HG02610 (cell line): ENCODE data around the gene RXRA.

Experiments used
- ATAC-seq: cut with Tn5 transposase; IDR thresholded peaks from one replicate; pipeline ENCODE4 v1.9.1; 2021; ENCODE audit warnings: mild to moderate bottlenecking, moderate library complexity; ENCODE audit not compliant: unreplicated experiment

The RXRA gene

DNA sequence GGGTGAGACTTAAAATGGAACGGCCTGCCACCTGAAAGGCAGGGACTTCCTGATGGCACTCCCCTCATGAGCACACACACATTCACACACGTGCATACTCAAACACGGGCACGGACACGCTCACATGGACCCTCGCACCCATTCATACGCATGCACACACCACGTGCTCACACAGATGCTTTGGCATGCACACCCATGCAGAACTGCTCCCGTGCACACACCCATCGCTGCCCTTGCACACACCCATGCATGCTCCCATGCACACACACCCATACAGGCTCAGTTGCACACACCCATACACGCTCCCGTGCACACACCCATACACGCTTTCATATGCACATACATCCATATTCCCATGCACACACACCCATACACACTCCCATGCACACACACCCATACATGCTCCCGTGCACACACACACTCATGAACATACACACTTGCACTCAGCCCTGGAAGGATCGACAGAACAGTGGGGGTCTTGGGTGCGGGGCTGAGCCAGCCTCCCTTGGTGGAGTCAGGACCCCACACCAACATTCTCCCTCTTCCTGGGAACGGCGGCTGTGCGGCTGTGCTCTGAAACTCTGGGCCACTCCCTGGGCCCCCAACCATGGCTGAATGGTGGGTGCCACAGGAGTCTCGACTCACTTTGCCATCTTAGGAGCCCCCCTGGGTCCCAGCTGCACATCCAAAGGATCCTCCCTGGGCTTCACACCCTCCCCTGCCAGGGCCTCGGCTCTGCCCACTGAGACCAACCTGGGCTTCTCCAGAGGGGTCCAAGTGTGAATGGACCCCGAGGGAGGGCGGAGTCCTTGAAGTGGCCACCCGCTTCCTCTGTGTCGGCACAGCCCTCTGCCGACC lies 115.2 kb downstream of the RXRA start:
- ATAC-seq, result no peak

DNA sequence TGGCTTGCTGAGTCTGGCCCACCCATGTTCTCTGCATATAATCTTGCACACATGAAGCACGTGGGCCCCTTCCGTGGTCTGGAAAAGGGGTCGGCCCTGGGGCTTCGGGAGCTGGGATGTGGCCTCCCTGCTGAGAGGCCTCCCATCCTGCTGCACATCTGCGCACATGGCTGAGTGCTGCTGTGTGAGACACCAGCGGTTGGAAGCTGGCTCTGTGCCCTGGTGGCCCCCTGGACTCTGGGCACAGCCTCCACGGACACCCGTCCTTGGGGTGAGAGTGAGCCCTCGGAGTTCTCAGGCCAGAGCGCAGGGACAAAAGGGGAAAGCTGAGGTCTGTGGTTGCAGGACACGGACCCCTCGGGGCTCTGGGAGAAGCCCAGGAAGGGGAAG lies 115.8 kb downstream of the RXRA start:
- no peak for ATAC-seq

DNA sequence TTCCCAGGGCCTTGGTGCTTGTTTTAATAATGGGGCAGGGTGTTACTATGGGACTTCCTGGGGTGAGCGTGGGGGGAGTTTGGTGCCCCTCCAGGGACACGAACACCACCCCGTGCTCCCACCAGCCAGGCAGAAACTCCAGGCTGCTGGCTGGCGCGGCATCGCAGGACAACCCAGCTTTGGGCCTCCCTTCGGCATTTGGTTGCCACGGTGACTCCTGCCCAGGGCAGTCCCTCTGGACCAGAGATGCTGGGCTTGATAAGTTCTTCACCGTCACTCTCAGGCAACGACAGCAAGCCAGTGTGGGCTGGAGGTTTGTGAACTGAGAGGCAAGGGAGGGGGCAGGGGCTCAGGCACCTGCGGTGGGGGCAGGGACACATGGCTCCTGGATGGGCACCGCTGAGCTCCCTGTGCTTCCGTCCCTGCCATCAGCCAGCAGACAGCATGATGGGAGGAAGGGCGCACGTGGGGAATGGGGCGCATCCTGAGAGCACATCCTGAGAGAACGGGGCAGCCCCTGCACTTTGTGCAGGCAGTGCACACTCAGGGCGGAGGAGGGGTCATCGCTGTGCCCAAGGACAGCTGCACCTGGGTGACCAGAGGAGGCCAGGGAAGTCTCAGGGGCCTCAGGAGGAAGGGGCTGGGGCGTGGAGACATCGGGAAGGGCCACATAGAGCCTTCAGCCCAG lies 116.4 kb downstream of the RXRA start:
- ATAC-seq, result no peak

DNA sequence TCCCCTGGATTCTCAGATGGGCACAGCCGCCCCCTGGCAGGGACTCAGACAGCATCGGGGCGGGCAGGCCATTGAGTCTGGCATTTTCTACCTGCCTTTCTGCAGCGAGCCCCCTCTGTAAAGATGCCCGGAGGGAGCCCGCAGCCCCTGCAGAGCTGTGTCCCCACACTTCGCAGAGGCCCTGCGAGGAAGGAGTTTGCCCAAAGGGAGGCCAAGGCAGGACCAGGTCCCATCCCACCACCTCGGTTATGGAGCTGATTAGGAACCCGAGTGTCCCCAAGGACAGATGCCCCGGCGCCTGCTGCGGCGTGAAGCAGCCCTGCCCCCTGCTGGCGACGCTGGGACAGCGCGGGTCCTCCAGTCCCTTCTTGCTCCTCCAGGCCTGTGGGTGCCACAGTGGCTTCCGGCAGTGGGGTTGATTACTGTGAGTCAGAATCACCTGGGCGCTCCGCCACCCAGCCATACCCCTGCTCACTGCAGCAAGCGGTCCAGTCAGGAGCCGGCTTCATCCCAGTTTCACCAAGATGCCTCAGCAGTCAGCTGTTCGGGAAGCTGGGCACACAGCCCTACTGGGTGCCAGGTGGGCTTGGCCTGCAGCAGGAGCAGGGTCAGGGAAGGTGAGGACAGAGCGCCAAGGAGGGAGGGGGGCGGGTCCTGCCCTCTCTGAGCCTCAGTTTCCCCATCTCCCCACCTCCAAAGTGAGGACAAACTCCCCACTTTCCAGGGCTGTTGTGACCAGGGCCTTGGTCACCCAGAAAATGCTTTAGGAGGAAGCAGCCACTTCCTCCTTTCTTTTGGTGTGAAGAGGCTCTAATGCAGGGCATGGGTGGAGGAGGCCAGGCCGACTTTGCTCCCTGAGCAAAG lies 117.2 kb downstream of the RXRA start:
- ATAC-seq, result peak; percentile 68

DNA sequence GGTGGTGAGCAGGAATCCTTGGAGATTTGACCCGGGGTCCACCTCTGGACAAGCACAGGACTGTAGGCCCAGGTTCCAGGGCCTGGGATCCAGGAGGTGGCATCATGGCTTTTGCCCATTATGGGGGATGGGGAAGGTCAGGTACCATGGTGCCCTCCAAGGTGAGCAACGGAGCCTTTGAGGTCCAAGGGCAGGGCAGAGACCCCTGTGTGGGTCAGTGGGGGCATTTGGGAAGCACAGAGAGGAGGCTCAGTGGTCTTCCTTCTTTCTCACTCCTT lies 117.7 kb downstream of the RXRA start:
- ATAC-seq, result no peak

DNA sequence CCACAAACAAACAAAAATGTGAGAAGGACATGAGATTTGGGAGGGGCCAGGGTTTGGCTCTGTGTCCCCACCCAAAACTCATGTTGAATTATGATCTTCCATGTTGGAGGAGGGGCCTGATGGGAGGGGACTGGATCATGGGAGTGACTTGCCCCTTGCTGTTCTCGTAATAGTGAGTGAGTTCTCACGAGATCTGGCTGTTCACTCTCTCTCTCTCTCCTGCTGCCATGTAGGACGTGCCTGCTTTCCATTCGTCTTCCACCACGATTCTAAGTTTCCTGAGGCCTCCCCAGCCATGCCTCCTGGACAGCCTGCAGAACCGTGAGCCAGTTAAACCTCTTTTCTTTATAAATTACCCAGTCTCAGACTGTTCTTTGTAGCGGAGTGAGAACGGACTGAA lies 118.7 kb downstream of the RXRA start:
- ATAC-seq, result no peak

DNA sequence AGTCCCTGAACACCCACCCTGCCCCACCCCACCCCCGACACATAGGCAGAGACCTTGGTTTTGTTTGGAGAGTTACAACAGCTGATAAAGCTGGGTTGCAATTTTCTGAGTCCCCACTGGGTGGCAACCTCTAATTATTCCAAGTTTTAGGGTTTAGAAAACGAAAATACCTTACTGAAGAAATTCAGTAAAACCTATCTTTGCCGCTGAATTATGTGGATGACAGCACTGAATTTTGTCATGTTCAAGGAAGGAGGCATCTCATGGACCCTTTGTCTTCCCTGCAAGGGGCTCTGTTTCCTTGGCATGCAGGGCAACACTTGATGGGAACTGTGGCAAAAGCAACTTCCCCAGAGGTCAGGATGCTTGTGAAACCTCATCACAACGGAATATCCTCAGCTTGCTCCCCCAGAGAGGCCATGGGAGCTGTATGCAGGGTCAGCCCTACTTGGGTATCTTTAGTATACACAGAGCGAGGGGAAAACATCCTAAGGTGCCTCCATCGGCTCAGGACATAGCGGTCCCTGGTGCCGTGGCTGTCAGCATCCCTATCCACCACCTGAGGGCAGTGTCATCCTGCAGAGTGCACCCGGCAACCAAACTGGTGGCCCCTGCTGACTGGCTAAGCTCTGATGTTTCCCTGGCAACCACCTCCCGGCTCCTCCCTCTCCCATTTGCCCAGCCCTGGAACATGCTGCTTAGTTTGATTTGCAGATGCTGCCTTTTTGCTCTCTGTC lies 123.1 kb downstream of the RXRA start:
- peak; percentile 80 for ATAC-seq

DNA sequence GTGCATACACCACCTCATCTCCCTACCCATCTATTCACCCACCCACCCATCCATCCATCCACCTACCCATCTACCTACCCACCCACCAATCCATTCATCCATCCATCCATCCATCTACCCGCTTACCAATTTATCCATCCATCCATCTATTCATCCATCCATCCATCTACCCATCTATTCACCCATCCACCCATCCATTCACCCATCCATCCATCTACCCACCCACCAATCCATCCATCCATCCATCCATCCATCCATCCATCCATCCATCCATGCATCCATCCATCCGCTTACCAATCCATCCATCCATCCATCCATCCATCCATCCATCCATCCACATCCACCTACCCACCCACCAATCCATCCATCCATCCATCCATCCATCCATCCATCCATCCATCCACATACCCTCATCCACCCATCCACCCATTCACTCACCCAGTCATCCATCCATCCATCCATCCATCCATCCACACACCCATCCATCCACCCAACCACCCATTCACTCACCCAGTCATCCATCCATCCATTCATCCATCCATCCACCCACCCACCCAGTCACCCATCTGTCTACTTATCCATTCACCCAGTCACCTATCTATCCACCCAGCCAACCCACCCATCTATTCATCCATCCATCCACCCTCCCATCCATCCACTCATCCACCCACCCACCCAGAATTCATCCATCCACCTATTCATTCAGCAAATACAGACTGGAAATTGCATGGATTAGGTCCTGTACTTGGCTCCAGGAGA lies 125.6 kb downstream of the RXRA start:
- ATAC-seq, result no peak

DNA sequence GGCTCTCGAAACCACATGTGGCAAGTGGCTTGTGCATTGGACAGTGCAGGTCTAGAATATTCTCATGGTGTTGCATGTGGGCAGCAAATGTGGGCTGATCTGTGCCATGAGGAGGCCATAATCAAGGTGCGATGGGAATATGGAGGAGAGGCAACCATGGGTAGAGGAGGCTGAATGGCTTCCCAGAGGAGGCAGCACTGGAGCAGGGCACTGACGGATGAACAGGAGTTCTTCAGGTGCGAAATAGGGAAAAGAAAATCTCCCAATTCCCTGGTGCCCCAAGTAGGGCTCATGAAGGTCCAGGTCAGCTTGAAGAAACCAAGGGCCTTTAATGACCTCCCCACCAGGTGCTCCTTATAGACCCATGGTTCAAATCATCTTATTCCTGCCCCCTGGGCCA lies 126.5 kb downstream of the RXRA start:
- no peak for ATAC-seq

DNA sequence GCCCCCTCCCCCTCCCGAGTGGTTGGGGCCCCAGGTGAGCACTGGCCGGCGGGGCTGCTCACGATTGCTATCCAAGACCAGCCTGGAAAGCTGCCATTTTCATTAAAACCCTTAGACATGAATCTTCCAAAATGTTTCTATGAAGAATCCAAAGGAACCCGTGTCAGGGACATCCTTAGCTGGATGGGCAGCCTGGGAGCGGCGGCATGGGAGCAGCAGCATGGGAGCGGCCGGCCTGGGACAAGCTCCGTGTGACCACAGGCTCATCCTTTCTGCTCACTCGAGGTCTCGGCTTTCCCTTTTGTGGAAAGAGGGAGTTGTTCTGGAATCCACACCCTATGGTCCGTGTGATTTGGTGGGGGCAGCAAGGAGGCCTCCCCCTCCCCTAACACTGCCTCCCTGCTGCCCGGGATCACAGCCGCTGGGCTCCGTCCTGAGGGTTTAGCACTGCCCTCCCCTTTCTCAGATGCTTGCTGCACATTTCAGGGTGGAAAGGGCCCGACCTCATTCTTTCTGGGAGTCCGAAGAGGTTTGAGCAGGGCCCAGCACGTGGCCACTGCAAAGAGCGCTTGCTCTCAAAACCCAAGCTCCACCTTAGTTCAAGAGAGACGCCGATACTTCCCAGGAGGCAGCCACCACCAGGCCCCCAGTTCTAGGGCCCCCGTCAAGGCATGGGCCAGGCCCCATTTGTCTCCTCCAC lies 127.7 kb downstream of the RXRA start:
- no peak for ATAC-seq

DNA sequence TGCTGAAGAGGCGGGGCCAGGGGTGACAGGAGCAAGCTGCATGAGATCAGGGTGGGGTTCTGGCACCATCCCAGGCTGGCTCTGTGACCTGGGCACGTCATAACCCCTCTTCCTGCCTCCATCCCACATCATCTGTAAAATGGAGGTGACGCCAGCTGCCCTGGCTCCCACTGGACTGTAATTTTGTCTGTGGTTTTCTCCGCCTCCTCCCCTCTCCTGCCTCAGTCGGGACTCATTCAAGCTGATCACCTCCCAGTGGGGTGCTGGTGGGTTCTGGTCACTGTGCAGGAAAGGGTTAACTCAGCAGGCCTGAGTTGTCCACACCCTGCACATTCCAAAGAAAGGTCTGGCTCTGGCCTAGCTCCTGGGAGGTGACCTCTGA lies 128.2 kb downstream of the RXRA start:
- no peak for ATAC-seq

DNA sequence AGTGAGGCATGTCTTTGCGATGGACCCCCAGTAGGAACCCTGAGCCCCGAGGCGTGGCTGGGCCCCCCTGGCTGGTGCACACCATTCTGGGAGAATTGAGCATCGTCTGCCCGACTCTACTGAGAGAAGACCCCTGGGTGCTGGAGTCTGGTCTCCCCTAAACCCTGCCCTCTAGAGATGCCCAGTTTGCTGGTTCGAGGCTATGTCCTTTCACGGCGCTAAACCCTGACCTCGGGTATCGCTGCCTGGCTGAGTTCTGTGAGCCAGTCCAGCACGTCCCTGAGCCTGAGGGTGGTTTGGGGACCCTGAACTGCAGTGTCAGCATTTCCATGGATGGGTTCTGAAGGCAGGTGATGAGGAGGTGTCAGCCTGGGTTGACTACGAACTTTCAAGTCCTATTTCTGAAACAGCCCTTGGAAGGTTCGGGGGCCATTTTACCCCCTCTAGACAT lies 128.8 kb downstream of the RXRA start:
- ATAC-seq, result no peak

DNA sequence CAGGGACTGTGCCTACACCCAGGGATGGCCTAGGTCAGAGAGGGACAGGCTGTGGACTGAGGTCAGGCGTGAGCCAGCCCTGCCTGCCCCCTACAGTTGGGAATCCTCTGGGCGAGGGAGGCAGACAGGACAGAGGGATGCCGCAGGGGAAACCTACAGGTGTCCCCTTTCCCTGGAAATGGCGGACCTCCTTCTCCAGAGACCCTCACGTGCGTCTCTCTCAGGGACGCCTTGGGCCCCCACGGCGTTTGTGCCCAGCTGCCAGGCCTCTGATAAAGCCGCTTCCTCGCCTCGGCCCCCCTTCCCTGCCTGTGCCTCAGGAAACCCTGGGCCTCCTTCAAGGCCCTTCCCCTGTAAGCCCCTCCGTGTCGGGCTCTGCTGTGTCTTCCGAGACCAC lies 129.3 kb downstream of the RXRA start:
- no peak for ATAC-seq

DNA sequence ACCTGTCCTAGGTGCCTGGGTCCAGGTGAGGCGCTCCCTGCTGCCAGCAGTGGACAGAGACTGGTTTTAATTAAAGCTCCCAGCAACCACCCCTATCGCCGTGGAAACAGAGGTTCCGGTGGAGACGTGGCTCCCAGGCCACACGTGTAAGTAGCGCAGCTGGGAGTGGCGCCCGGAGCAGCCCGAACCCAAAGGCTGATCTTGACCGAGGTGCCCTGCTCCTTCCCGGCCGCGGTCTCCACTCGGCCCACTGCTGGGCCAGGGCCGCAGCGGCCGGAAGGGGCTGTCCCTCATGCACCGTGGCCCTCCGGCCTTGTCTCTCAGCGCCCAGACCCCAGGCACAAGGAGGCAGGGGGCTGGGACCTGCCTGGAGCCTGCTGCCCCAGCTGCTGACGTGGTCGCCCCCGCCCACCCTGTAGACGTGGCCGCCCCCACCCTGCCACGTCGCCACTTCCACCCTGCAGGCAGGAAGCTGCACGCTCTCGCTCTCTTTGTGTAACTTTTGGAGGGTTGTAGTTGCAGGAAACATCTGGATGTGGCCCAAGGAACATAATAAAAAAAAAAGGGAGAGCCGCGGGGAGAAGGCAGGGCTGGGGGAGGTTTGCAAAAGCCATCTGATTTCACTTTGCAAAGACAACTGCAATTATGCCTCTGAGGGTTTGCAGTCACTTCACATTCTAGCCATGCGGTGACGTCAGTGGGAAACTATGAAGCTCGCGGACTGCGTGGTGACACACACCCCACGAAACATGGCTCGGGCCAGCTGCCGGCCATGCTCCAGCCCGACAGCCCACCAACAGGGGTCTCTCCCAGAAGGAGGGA lies 129.9 kb downstream of the RXRA start:
- ATAC-seq, result no peak

DNA sequence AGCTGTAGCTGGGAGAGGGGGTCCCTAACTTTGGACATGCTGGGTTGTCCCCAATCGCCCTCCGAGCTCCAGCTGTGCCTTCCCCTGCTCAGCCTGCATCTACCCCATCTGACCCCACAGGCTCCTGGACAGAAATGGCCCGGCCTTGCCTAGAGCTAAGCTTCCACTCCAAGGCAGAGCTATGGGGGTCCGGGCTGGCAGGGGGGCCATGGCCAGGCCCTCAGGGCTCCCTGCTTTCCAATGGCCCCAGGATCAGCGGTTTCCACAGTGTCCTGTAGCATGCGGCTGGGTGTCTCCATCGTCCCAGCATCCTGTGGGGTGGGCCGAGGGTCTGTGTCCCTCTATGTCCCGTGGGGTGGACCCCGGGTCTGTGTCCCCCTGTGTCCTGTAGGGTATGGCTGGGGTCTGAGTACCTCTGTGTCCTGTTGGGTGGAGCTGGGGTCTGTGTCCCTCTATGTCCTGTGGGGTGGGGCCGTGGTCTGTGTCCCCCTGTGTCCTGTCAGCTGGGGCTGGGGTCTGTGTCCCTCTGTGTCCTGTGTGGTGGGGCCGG lies 130.6 kb downstream of the RXRA start:
- no peak for ATAC-seq

DNA sequence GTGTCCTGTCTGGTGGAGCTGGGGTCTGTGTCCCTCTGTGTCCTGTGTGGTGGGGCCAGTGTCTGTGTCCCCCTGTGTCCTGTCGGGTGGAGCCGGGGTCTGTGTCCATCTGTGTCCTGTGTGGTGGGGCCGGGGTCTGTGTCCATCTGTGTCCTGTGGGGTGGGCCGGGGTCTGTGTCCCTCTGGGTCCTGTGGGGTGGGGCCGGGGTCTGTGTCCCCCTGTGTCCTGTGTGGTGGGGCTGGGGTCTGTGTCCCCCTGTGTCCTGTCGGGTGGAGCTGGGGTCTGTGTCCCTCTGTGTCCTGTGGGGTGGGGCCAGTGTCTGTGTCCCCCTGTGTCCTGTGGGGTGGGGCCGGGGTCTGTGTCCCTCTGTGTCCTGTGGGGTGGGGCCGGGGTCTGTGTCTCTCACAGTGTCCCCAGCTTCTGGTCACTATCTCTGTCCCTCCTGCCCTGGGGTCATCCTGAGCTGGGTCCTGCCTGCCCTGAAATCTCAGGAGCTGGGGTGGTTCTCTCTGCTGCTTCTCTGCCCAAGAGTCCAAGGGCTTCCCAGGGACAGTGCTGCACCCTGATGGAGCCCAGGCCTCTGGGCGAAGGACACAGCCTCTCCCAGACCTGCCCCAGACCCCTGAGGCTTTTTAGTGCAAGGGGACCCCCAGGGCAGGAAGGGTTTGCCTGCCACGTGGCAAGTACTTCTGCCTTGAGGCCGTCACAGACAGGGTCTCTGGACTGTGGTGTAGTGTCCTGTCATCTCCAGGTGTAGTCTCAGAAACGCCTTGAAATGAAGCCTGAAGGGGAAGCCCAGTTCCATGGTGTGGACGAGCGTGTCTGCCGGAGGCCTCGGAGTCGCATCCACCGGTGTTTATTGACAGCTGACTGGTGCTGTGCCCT lies 131.3 kb downstream of the RXRA start:
- no peak for ATAC-seq
